HG03139 (cell line): ENCODE data around the gene ANO2.
"Not testable (repeated sequence)": the region's sequence is repeated elsewhere in the genome, so short reads cannot be mapped to it uniquely, and the experiment has no call there.

Source experiments
- ATAC-seq: cut with Tn5 transposase; IDR thresholded peaks from one replicate; pipeline ENCODE4 v1.9.1; 2021; ENCODE audit not compliant: unreplicated experiment

Gene ANO2

GRCh38 chr12:5689773-5690172, 255.3 kb downstream of the ANO2 start:
- no peak for ATAC-seq

GRCh38 chr12:5688226-5688625, 256.8 kb downstream of the ANO2 start:
- ATAC-seq = no peak

- ATAC-seq = no peak
Observed at GRCh38 chr12:5685935-5686334, 259.1 kb downstream of the ANO2 start.

- ATAC-seq = no peak
Observed at GRCh38 chr12:5684989-5685388, 260.1 kb downstream of the ANO2 start.

- no peak for ATAC-seq
Observed at GRCh38 chr12:5682581-5682980, 262.5 kb downstream of the ANO2 start.

- no peak for ATAC-seq
Observed at GRCh38 chr12:5678176-5678575, 266.9 kb downstream of the ANO2 start.

GRCh38 chr12:5669624-5670023, 275.4 kb downstream of the ANO2 start:
- not testable (repeated sequence) for ATAC-seq

- ATAC-seq = no peak
Observed at GRCh38 chr12:5665615-5666014, 279.4 kb downstream of the ANO2 start.

- no peak for ATAC-seq
Observed at GRCh38 chr12:5661811-5662210, 283.2 kb downstream of the ANO2 start.

GRCh38 chr12:5660238-5660637, 284.8 kb downstream of the ANO2 start:
- ATAC-seq = no peak

GRCh38 chr12:5658339-5658941, 286.6 kb downstream of the ANO2 start:
- ATAC-seq = not testable (repeated sequence)

- ATAC-seq = no peak
Observed at GRCh38 chr12:5656836-5657235, 288.2 kb downstream of the ANO2 start.

GRCh38 chr12:5655120-5655519, 289.9 kb downstream of the ANO2 start:
- no peak for ATAC-seq

- ATAC-seq = no peak
Observed at GRCh38 chr12:5654019-5654418, 291.0 kb downstream of the ANO2 start.

- ATAC-seq = no peak
Observed at GRCh38 chr12:5650829-5651461, 294.1 kb downstream of the ANO2 start.

- no peak for ATAC-seq
Observed at GRCh38 chr12:5650281-5650680, 294.8 kb downstream of the ANO2 start.

GRCh38 chr12:5648692-5649359, 296.2 kb downstream of the ANO2 start:
- ATAC-seq = no peak

- no peak for ATAC-seq
Observed at GRCh38 chr12:5643266-5643665, 301.8 kb downstream of the ANO2 start.

- ATAC-seq = no peak
Observed at GRCh38 chr12:5637698-5638097, 307.4 kb downstream of the ANO2 start.

- ATAC-seq = no peak
Observed at GRCh38 chr12:5636907-5637306, 308.2 kb downstream of the ANO2 start.

- ATAC-seq = no peak
Observed at GRCh38 chr12:5633106-5633505, 312.0 kb downstream of the ANO2 start.

GRCh38 chr12:5632453-5632852, 312.6 kb downstream of the ANO2 start:
- ATAC-seq = no peak
